H1 (cell line): ENCODE measurements around the gene KCNJ12. TPM values are rescaled to one million over a fixed set of nuclear protein-coding genes. Genes with fewer than 3 reads are reported as not detected.

Source experiments
- HDAC2 ChIP-seq, 2 experiments: fragments of 300-600 bp in 1 of 2; sonication (generic) in 1 of 2; IDR thresholded peaks; 2 replicates each; pipeline ENCODE4 v1.6.1; 2011 to 2012; ENCODE audit warnings: low read depth in 2 of 2, low read length in 2 of 2, mild to moderate bottlenecking in 2 of 2, moderate library complexity in 2 of 2, borderline replicate concordance in 1 of 2, inconsistent platforms in 1 of 2
- KDM4A ChIP-seq: IDR thresholded peaks from one replicate; pipeline ENCODE4 v1.7.1; 2012; ENCODE audit warnings: low read depth, mild to moderate bottlenecking, moderate library complexity, low read length, inconsistent platforms; ENCODE audit not compliant: severe bottlenecking
- MAFK ChIP-seq: IDR thresholded peaks from 2 replicates; pipeline ENCODE4 v1.6.1; 2012; ENCODE audit warnings: low read depth, mild to moderate bottlenecking, improper control_type of control experiment, low read length
- polyA plus RNA-seq, 7 experiments: library from polyadenylated mRNA; depleted of rRNA in 3 of 7; stranded (reverse) in 5 of 7; unstranded in 2 of 7; fragments of >200 nt in 5 of 7; fragments of 200-250 nt in 2 of 7; gene quantifications; 1 replicate in 5 of 7; 2 replicates in 1 of 7; 4 replicates in 1 of 7; pipeline versions ENCODE4 v1.2.1 to v1.2.3, GENCODE V29; 2011 to 2013; ENCODE audit warnings: missing spikeins in 2 of 7, mixed read lengths in 2 of 7
- total RNA-seq: library from RNA; stranded (reverse); fragmentation: NEBNext Ultra II Directional; extraction: Animal tissue kit (Norgen Biotek cat#: 25700); gene quantifications from 2 replicates; pipeline ENCODE4 v1.2.1, GENCODE V29; 2021
- TF ChIP-seq, protein P1 (sequence below): fragments of 300-600 bp; sonication (generic); IDR thresholded peaks from 2 replicates; pipeline ENCODE4 v1.7.1; 2012; ENCODE audit warnings: low read length, moderate library complexity, mild to moderate bottlenecking, inconsistent platforms; ENCODE audit not compliant: insufficient replicate concordance
- TF ChIP-seq, protein P2 (sequence below): IDR thresholded peaks from 2 replicates; pipeline ENCODE4 v1.6.1; 2012; ENCODE audit warnings: low read length, inconsistent platforms

KCNJ12 gene
- total and polyA plus RNA-seq, 2 of the 8 experiments (the other 6 are each of a cell fraction or from before 2014, with no cell fraction given) = 1.2 to 1.5 TPM

DNA sequence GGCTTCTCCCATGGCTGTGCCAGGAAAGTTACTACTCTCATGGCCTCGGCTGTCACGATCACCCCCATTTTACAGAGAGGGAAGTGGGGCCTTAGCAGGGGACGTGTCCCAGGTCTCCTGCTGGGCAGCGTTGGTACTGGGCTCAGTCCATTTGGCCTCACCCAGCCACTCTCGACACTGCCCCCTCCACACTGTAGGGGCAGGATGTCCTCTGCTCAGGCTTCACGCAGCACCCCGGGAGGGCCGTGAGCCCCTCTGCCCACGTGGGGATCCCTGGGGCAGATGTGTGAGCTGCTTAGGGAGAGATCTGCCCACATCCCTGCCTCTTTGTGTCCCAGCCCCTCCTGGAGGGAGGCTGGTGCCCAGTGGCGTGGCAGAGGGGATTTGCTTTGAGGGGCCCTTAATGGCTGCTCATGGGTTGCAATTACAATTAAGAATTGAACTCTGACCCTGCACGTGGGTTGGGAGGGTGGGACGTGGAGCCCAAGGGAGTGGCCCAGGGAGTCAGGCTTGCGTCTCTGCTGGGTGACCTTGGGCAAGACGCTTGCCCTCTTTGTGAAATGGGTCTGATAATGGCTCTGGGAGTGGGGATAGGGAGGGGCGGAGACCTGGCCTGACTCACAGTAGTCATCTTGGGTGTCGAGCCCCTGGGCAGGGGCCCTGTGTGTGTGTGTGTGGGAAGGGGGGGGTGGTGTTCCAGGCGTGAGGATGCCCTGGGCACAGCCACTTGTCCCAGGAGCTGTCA is 2.3 kb upstream of the KCNJ12 start (continued):
- TF ChIP-seq, protein P1, sequence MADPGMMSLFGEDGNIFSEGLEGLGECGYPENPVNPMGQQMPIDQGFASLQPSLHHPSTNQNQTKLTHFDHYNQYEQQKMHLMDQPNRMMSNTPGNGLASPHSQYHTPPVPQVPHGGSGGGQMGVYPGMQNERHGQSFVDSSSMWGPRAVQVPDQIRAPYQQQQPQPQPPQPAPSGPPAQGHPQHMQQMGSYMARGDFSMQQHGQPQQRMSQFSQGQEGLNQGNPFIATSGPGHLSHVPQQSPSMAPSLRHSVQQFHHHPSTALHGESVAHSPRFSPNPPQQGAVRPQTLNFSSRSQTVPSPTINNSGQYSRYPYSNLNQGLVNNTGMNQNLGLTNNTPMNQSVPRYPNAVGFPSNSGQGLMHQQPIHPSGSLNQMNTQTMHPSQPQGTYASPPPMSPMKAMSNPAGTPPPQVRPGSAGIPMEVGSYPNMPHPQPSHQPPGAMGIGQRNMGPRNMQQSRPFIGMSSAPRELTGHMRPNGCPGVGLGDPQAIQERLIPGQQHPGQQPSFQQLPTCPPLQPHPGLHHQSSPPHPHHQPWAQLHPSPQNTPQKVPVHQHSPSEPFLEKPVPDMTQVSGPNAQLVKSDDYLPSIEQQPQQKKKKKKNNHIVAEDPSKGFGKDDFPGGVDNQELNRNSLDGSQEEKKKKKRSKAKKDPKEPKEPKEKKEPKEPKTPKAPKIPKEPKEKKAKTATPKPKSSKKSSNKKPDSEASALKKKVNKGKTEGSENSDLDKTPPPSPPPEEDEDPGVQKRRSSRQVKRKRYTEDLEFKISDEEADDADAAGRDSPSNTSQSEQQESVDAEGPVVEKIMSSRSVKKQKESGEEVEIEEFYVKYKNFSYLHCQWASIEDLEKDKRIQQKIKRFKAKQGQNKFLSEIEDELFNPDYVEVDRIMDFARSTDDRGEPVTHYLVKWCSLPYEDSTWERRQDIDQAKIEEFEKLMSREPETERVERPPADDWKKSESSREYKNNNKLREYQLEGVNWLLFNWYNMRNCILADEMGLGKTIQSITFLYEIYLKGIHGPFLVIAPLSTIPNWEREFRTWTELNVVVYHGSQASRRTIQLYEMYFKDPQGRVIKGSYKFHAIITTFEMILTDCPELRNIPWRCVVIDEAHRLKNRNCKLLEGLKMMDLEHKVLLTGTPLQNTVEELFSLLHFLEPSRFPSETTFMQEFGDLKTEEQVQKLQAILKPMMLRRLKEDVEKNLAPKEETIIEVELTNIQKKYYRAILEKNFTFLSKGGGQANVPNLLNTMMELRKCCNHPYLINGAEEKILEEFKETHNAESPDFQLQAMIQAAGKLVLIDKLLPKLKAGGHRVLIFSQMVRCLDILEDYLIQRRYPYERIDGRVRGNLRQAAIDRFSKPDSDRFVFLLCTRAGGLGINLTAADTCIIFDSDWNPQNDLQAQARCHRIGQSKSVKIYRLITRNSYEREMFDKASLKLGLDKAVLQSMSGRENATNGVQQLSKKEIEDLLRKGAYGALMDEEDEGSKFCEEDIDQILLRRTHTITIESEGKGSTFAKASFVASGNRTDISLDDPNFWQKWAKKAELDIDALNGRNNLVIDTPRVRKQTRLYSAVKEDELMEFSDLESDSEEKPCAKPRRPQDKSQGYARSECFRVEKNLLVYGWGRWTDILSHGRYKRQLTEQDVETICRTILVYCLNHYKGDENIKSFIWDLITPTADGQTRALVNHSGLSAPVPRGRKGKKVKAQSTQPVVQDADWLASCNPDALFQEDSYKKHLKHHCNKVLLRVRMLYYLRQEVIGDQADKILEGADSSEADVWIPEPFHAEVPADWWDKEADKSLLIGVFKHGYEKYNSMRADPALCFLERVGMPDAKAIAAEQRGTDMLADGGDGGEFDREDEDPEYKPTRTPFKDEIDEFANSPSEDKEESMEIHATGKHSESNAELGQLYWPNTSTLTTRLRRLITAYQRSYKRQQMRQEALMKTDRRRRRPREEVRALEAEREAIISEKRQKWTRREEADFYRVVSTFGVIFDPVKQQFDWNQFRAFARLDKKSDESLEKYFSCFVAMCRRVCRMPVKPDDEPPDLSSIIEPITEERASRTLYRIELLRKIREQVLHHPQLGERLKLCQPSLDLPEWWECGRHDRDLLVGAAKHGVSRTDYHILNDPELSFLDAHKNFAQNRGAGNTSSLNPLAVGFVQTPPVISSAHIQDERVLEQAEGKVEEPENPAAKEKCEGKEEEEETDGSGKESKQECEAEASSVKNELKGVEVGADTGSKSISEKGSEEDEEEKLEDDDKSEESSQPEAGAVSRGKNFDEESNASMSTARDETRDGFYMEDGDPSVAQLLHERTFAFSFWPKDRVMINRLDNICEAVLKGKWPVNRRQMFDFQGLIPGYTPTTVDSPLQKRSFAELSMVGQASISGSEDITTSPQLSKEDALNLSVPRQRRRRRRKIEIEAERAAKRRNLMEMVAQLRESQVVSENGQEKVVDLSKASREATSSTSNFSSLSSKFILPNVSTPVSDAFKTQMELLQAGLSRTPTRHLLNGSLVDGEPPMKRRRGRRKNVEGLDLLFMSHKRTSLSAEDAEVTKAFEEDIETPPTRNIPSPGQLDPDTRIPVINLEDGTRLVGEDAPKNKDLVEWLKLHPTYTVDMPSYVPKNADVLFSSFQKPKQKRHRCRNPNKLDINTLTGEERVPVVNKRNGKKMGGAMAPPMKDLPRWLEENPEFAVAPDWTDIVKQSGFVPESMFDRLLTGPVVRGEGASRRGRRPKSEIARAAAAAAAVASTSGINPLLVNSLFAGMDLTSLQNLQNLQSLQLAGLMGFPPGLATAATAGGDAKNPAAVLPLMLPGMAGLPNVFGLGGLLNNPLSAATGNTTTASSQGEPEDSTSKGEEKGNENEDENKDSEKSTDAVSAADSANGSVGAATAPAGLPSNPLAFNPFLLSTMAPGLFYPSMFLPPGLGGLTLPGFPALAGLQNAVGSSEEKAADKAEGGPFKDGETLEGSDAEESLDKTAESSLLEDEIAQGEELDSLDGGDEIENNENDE = no peak
- TF ChIP-seq, protein P2, sequence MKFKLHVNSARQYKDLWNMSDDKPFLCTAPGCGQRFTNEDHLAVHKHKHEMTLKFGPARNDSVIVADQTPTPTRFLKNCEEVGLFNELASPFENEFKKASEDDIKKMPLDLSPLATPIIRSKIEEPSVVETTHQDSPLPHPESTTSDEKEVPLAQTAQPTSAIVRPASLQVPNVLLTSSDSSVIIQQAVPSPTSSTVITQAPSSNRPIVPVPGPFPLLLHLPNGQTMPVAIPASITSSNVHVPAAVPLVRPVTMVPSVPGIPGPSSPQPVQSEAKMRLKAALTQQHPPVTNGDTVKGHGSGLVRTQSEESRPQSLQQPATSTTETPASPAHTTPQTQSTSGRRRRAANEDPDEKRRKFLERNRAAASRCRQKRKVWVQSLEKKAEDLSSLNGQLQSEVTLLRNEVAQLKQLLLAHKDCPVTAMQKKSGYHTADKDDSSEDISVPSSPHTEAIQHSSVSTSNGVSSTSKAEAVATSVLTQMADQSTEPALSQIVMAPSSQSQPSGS = no peak
- no peak for TF ChIP-seq MAFK
- TF ChIP-seq KDM4A = no peak
- no peak for TF ChIP-seq HDAC2 (IDR thresholded peaks at IDR 0.05; ENCODE audit: borderline replicate concordance in 1 of 2, low read depth in 2 of 2, low read length in 2 of 2)
